CMK (cell line): ENCODE data around the gene GPN1.
A peak's percentile ranks its signal among the peaks of the same experiment; 100 is the strongest.
"Not testable (repeated sequence)": the region's sequence is repeated elsewhere in the genome, so short reads cannot be mapped to it uniquely, and the experiment has no call there.

Experiments used
- DNase-seq: peaks from one replicate; pipeline ENCODE4 v3.0.0-alpha.2; 2010; ENCODE audit warnings: low read depth

GPN1 gene

GRCh38 chr2:27627963-27628766 lies 685 bp upstream of the GPN1 start:
- no peak for DNase-seq

GRCh38 chr2:27630257-27630656 lies 1.4 kb downstream of the GPN1 start:
- DNase-seq, result not testable (repeated sequence)

DNA sequence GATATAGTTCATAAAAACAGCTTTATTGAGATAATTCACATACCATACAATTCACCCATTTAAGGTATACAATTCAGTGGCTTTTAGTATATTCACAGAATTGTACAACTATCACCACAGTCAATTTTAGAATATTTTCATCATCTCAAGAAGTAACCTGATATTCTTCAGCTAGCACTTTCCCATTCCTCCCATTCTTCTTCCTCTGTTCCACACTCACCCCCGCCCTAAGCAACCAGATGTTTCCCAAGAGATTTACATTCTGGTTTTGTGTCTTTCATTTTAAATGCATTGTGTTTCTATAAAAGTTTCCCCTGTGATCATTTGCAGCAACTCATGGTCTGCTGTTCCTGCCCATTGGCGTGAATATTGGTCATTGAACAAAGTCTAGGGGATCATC lies 5.4 kb downstream of the GPN1 start:
- no peak for DNase-seq

DNA sequence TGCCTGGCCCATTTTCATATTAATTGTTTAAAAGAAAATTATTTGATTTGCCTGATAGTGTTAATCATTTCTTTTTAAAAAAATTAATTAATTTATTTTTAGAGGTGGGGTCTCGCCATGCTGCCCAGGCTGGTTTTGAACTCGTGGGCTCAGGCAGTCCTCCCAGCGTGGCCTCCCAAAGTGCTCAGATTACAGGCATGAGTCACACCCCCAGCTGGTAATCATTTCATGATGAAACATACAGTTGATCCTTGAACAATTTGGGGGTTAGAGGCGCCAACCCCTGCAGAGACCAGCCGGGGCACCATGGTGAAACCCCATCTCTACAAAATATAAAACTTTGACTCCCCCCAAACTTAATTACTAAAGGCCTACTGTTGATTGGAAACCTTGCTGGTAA lies 7.9 kb downstream of the GPN1 start:
- no peak for DNase-seq

DNA sequence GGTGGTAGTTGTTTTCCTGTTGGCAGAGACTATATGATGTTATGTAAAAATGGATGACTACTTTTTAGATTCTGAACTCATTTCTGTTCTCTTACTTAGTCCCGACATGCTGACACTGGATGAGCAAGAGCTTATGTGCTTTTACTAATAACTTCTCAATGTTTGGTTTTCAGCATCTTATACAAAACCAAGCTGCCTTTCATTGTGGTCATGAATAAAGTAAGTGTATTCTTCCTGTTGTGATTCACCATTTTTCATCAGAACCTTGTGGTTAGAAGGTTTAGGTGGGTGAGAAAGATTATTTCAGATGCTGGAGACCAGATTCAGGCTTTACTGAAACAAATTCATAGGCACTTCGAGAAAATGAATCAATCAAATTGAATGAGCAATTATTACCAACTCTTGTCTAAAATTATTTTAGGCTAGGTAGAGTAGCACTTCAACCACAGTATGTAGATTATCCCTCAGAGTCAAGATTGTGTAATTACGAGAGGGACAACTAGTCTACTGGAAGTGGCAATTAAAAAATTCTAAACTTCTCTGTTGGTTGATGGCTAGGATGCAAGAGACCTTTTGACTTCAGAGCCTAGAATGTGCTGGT lies 9.3 kb downstream of the GPN1 start:
- no peak for DNase-seq

GRCh38 chr2:27638709-27639108 lies 9.9 kb downstream of the GPN1 start:
- no peak for DNase-seq

- DNase-seq, result no peak
Observed at GRCh38 chr2:27640722-27641245, 11.9 kb downstream of the GPN1 start.

- DNase-seq, result no peak
Observed at GRCh38 chr2:27645197-27645596, 16.3 kb downstream of the GPN1 start.

DNA sequence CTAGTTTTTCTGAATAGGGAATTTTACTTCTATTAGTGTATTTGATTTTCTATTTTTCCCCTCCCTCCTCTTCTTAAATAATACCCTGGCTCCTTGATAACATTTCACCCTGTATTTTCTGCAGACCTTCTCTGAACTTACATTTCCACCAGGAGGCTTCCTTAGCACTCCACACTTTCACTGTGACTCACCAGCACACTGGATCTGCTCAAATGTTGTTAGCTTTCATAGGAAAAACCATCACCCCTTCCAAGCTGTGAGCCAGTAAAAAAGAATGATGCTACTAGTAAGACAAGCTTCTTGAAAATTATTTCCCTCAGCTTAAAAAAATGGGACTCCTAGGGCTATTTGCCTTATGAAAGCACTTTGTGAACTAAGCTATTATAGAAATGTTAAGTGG lies 18.4 kb downstream of the GPN1 start:
- DNase-seq, result no peak

DNA sequence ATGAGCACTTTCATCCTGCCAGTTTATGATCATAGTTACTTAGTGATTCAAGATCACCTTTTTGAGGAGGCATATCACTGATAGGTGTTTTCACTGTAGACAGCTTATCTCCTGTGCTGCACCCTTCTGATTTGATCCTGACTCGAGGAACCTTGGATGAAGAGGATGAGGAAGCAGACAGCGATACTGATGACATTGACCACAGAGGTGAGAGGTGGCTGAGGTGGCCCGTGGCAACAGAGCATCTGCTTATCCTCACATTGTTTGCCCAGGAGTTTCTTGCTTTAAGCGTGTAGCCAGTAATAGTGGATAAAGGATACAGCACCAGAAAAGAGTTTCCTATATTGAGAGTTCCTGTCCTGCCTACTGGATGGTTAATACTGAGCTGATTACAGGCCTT lies 18.9 kb downstream of the GPN1 start:
- DNase-seq, result no peak

DNA sequence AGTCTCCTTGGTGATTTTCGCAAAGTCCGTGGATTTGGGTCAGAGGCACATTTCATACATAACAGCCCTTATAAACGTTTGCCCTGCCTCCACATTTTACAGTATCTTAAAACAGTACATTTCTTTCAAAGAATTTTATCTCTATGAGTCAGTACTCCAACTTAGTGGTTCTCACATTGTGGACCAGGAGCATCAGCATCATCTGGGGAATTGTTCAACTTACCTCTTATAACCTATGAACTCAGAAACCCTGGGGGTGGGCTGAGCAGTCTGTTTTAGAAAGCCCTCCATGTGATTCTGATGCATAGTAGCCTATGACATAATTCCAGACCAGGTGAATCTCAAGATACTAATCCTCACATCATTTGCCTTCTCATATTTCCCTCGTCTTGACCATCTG lies 22.2 kb downstream of the GPN1 start:
- DNase-seq, result no peak

- no peak for DNase-seq
Observed at GRCh38 chr2:27652341-27652740, 23.5 kb downstream of the GPN1 start.

DNA sequence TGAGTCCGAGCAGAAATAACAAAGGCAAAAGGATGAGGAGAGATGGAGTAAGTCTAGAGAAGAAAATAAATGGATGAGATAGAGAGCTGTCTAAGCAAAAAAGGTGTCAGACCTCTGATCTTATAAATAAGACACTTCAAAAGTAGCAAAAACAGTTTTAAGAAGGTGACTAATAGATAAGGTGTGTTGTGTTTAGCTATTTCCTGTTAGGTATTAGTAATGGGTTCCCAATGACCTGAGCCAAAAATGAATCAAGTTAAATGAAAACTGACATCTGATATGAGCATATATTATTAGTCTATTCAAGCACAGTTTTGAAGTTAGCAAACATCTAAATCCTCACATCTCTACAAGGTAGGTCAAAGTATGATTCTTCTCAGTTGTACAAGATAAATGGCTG lies 23.9 kb downstream of the GPN1 start:
- DNase-seq, result no peak

DNA sequence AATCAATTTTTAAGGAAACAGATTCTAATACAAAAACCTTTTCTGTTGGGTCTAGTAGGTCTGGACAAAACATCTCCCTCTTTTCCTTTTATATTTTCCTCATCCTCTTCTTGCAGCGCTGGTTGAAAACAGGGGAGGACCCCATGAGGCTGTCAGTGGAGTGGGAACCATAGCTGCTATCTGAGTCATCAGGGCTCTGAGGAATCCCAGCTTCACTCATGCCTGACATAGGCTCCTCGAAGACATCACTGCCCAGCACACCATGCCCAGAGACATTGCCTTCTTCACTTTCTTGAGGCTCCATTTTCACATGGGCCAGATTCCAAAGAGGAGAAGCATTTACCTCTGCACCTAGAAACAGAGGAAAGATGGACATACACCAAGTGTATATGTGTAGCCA lies 24.5 kb downstream of the GPN1 start:
- DNase-seq, result no peak

DNA sequence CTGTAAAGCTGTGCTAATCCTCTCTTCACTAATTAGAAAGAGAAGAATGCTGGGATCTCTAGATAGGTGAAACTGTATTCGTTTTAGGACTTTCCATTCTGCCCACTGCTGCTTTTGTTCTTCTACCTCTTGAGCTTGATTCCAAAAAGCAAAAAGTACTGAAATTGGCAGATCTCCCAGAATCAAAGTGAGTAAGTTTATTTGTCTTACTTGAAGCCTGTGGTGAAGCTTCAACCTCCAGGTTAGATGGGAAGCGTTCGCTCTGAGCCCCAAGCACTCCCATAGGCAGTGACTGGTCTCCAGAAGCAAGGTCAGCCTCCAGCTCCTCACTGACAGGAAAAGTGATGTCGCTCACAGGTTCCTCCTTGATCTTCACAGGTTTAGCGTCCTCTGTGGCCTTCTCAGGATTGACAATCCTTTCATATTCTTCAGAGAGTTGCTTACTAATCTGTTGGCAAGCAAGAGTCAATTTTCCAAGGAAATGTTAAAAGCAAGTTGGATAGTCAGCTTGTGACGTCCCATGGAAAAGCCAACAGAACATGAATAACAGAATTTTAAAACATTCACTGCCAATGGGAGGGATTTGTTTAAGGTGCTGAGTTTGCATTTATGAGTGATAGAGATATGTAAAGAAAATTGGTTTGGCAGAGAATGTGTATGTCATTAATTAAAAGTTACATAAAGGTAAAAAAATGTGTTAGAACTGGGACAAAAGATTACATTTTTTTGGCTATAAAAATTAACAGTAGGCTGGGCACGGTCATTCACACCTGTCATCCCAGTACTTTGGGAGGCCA lies 26.5 kb downstream of the GPN1 start:
- no peak for DNase-seq

DNA sequence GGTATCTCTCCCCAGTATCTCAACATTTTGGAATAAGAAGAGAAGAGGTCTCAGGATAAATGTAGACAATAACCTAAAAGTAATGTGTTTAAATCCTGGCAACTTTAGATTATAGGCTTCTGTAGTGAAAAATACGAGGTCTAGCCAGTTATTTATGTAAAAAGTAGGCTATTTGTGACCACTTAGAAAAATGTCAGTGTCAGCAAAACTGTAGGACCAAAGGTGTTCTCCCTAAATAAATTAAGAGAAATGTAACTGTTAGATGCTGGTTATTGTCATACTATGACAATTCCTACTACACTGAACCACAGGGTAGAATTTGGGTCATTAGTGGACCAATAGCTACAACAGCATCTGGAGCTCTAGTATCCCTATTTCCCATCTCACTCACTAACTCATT lies 32.5 kb downstream of the GPN1 start:
- no peak for DNase-seq

DNA sequence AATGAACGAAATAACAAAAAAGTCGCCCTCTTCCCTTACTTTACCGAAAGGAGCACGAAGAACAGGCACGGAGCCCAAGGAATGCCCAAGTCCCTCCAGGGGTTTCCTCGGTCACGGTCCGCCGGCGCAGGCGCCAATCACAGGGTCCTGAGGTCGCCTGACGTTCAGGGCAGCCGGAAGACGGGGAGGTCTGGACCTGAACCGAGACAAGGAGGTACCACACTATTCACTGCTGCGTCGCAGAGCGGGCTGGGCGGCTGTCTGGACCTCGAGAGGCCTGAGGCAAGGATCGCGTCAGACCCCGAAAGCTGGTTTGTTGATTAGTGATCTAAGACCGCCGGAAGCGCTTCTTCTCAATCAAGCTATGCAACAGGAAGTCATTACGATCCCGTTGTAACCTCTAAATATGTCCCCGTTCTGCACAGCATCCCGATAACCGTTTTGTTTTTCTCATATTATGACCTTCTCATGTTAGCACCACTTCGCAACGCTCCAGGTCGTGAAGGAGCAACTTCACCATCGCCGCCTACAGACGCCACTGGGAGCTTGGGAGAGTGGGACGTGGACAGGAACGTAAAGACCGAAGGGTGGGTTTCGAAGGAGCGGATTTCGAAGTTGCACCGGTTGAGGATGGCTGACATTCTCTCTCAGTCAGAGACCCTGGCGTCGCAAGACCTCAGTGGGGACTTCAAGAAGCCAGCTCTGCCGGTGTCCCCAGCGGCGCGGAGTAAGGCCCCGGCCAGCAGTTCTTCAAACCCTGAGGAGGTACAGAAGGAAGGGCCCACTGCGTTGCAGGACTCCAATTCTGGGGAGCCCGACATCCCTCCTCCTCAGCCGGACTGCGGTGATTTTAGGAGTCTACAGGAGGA lies 34.7 kb downstream of the GPN1 start, which contains the start of the genes SLC4A1AP and SUPT7L:
Gene SLC4A1AP (plus strand): TSS at position 605 of the 869 bp plus-strand sequence. CDS start 26 bp downstream, at position 631.
Gene SUPT7L (minus strand): TSS at position 330 of the 869 bp plus-strand sequence. CDS start 1,422 bp downstream, outside the sequence.
- DNase-seq, result peak; percentile 60

GRCh38 chr2:27664154-27664574 lies 35.3 kb downstream of the GPN1 start:
- DNase-seq, result no peak

DNA sequence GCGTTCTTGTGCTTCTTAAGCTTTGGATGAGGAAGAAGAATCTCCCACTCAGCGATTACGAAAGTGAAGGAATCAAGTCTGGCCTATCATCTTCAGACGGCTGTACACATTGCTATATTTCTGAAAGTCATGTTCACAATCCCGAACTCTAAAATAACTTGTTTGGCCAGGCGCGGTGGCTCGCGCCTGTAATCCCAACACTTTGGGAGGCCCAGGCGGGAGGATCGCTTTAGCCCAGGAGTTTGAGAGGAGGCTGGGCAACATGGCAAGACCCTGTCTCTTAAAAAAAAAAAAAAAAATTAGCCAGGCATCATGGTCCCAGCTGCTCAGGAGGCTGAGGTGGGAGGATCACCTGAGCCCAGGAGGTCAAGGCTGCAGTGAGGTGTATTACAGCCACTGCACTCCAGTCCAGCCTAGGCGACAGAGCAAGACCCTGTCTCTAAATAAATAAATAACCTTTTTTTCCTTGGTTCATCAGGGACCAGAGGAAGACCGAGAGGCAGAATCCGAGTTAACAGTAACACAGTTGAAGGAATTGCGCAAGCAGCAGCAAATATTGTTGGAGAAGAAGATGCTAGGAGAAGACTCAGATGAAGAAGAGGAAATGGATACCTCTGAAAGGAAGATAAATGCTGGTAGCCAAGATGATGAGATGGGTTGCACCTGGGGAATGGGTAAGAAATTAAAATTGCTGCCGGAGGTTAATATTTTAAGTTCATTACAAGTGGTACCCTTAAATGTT lies 35.9 kb downstream of the GPN1 start:
- DNase-seq, result no peak

GRCh38 chr2:27667446-27667845 lies 38.6 kb downstream of the GPN1 start:
- DNase-seq, result no peak

- no peak for DNase-seq
Observed at GRCh38 chr2:27671235-27671634, 42.4 kb downstream of the GPN1 start.
